ENCODE measurements around the gene TBCE. TPM values are rescaled to one million over a fixed set of nuclear protein-coding genes. Genes with fewer than 3 reads are reported as not detected.

Gene TBCE
- total RNA-seq (2022) (45.6 and 52.5 TPM in 2 replicates), Bru-seq, nascent RNA (percentile 81 among the genes with signal in this experiment), BruChase-seq, experiment 1, labeled RNA remaining after a 6-hour chase (percentile 50 among the genes with signal in this experiment), BruChase-seq, experiment 2, labeled RNA remaining after a 2-hour chase (percentile 53 among the genes with signal in this experiment)
- long read RNA-seq, full-length matches to known transcripts: 72 of 92 reads
- long read RNA-seq, partial matches to known transcripts: 2 of 92 reads
- long read RNA-seq, other reads (novel, unspliced or antisense): 18 of 92 reads

DNA sequence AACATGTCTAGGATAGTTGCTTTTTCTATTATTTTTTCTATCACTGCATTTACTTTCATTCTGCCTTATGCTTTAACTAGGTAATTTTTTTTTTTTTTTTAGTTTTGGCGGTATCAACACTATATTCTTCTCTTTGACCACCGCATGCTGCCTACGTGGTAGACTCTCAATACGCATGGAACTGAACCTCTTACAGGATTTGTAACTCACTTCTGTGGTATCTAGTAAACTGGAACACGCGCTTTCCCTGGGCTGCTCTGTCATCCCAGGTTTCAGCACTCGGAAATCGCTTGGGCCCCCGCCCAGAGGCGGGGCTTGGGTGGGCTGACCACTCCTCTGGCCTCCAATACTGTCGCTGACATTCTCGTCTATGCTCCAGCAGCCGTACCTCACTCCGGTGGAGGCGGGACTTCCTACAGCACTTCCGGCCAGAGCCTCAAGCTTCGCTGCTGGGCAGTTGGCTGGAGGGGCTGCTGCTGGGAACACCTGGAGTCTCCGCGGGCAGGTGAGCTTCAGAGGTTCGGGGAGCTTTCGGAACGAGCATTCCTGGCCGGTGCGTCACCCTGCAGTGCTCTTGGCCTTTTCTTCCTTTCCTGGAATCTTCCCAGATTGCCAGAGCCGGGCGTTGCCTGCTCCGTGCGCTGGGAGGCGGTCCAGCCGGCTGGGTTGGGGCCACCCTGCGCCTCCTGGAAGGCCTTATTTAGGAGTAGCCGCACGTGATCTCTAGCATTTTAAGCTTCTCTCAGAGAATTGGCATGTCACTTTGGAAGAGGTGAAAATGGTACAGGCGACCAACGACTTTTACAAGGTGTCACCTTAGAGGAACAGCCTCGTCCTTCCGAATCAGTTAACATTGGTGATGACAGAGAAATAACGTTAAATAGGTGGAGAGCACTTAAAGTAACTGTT, at the start of gene TBCE:
Gene TBCE (plus strand): TSS at position 428 of the 909 bp plus-strand sequence. CDS start 12,623 bp downstream, outside the sequence.
- peak; percentile 16 for TF ChIP-seq CTCF (IDR thresholded peaks at IDR 0.05; ENCODE audit: unreplicated experiment)
- POLR2A ChIA-PET: interaction anchor here (0.7 to 7.8 kb wide), 53 partner anchors 9 to 881 kb away, joined by 3 to 156 read pairs (median 5); partner anchors contain the start of genes ARID4B, B3GALNT2, GGPS1 and RBM34
- DNase-seq (ENCODE audit: unreplicated experiment): peak; percentile 100
- CTCF ChIA-PET: interaction anchor here (0.6 to 2.4 kb wide), 16 partner anchors 12 to 577 kb away, joined by 3 to 28 read pairs (median 4); no protein-coding TSS in a partner anchor
- Mint-ChIP-seq H3K4me3 (ENCODE audit: unreplicated experiment) (peak within 1 kb of the TSS; percentile 96), H3K27ac (ENCODE audit: low read depth, unreplicated experiment) (peak within 1 kb of the TSS; percentile 94), H3K4me1 (ENCODE audit: insufficient read depth, unreplicated experiment) (peaks cover 26% of the 10 kb centered on the region), H3K9me3 (ENCODE audit: unreplicated experiment) (no peaks in the 10 kb centered on the region), H3K36me3 (ENCODE audit: insufficient read depth, unreplicated experiment) (peaks cover 30% of the 10 kb centered on the region), H3K27me3 (ENCODE audit: insufficient read depth, unreplicated experiment) (no peaks in the 10 kb centered on the region)
- TSS peak; percentile 63 for BruUV-seq (replicated peaks)
- intact Hi-C loops (cut with micrococcal nuclease): loop anchor here (1.0 kb wide), 2 partner anchors 39 to 48 kb away; partner anchors contain the start of genes ARID4B and GGPS1

DNA sequence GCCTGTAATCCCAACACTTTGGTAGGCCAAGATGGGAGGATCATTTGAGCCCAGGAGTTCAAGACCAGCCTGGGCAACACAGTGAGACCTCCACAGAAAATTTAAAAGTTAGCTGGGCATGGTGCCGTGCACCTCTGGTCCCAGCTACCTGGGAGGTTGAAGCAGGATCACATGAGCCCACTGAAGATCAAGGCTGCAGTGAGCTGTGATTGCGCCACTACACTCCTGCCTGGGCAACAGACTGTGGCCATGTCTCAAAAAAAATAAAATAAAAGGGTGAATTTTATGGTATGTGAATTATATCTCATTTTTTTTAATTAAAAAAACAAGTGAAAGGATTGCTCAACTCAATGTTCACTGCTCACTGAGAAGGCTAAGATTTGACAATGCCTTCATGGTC, 48.0 kb upstream of the TBCE start:
- no peak for DNase-seq (ENCODE audit: unreplicated experiment)
- Mint-ChIP-seq H3K4me3 (ENCODE audit: unreplicated experiment) (no peak overlapping the region), H3K9me3 (ENCODE audit: unreplicated experiment) (no peaks in the 10 kb centered on the region), H3K4me1 (ENCODE audit: insufficient read depth, unreplicated experiment) (peaks cover 38% of the 10 kb centered on the region), H3K27ac (ENCODE audit: low read depth, unreplicated experiment) (peak overlapping the region; percentile 55), H3K36me3 (ENCODE audit: insufficient read depth, unreplicated experiment) (peaks cover 47% of the 10 kb centered on the region), H3K27me3 (ENCODE audit: insufficient read depth, unreplicated experiment) (no peaks in the 10 kb centered on the region)
- BruUV-seq (replicated peaks): no TSS peak
- no peak for TF ChIP-seq CTCF (IDR thresholded peaks at IDR 0.05; ENCODE audit: unreplicated experiment)
- ChIA-PET POLR2A (interaction anchor here (0.9 to 9.6 kb wide), 3 partner anchors 8 to 63 kb away, joined by 3 to 193 read pairs (median 4); partner anchors contain the start of genes ARID4B and GGPS1), CTCF (interaction anchor here (0.9 to 1.1 kb wide), 2 partner anchors 96 to 120 kb away, joined by 3 read pairs; no protein-coding TSS in a partner anchor)
- intact Hi-C loops (cut with micrococcal nuclease): no loop called here

DNA sequence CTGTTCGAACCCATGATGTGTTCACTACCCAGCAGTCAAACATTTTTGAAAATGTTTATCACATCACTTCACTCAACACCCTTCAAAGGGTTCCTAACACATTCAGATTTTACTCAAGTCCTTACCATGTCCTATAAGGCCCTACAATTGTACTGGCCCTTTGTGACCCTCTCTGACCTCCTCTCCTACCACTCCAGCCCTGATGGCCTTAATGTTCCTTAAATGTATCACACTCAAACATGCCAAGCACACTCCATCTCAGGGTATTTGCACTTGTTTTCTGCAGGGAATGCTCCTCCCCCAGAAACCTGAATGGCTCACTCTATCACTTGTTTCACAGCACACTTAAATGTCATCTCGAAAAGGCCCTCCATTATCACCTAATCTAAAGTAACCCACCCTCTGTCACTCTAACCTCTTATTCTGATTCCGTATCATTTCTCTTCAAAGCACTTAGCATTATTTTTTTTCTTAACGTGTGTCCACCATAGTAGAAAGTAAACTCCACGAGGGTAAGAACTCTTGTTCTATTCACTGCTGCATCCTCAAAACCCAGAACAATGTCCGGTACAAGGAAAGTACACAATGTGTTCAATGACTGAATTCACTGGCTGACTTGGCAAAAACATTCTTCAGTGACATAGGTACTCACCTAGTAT, 46.6 kb upstream of the TBCE start:
- POLR2A ChIA-PET: no interaction called here
- no peak overlapping the region for H3K4me3 Mint-ChIP-seq (ENCODE audit: unreplicated experiment)
- H3K27me3 Mint-ChIP-seq (ENCODE audit: insufficient read depth, unreplicated experiment): no peaks in the 10 kb centered on the region
- H3K27ac Mint-ChIP-seq (ENCODE audit: low read depth, unreplicated experiment): peak overlapping the region; percentile 0
- CTCF ChIA-PET: interaction anchor here (0.6 to 5.1 kb wide), 3 partner anchors 36 to 209 kb away, joined by 3 to 34 read pairs (median 4); no protein-coding TSS in a partner anchor
- TF ChIP-seq CTCF (IDR thresholded peaks at IDR 0.05; ENCODE audit: unreplicated experiment): no peak
- no TSS peak for BruUV-seq (replicated peaks)
- peaks cover 53% of the 10 kb centered on the region for H3K36me3 Mint-ChIP-seq (ENCODE audit: insufficient read depth, unreplicated experiment)
- H3K9me3 Mint-ChIP-seq (ENCODE audit: unreplicated experiment): no peaks in the 10 kb centered on the region
- peaks cover 29% of the 10 kb centered on the region for H3K4me1 Mint-ChIP-seq (ENCODE audit: insufficient read depth, unreplicated experiment)
- DNase-seq (ENCODE audit: unreplicated experiment): no peak
- intact Hi-C loops (cut with micrococcal nuclease): no loop called here

Data from MCF 10A (cell line).